OCI-LY7 (cell line): ENCODE data around the gene IPO11. TPM values are rescaled to one million over a fixed set of nuclear protein-coding genes. Genes with fewer than 3 reads are reported as not detected.

Experiments
- BruUV-seq: library from RNA; stranded (reverse); fragments of 400-500 nt; replicated peaks from 2 replicates; lab custom pipeline; 2021; lab: Mats Ljungman, UMichigan
- CTCF ChIA-PET: fragments of 300-600 bp; sonication (Branson Sonifier 250); formaldehyde crosslinking; loops from one replicate; lab custom pipeline; 2022; ENCODE audit warnings: antibody characterized with exemption; ENCODE audit not compliant: unreplicated experiment; lab: Charles Lee
- POLR2A ChIA-PET: fragments of 300-600 bp; sonication (Branson Sonifier 250); formaldehyde crosslinking; loops from one replicate; lab custom pipeline; 2022; ENCODE audit warnings: antibody characterized with exemption; lab: Charles Lee
- DNase-seq: peaks from one replicate; pipeline ENCODE4 v3.0.0-alpha.2; 2015; ENCODE audit warnings: low spot score
- H2AFZ ChIP-seq: fragments of 200-600 bp; sonication (generic), shearing (Covaris generic); 2 replicates; pipeline ENCODE4 v1.6.1; 2014; ENCODE audit warnings: mild to moderate bottlenecking, antibody characterized with exemption, low read length, moderate library complexity
- H3K27ac ChIP-seq: fragments of 200-600 bp; sonication (generic); 2 replicates; pipeline ENCODE4 v1.5.1; 2014; ENCODE audit warnings: mixed run types, low read depth, mild to moderate bottlenecking, moderate library complexity, low read length, inconsistent platforms; ENCODE audit not compliant: poor library complexity, severe bottlenecking
- H3K36me3 ChIP-seq: fragments of 200-600 bp; sonication (generic); 2 replicates; pipeline ENCODE4 v1.6.1; 2014; ENCODE audit warnings: mild to moderate bottlenecking, antibody characterized with exemption, low read length, moderate library complexity, mixed read lengths; ENCODE audit not compliant: insufficient read depth
- H3K4me1 ChIP-seq: fragments of 200-600 bp; sonication (generic); 2 replicates; pipeline ENCODE4 v1.5.1; 2014; ENCODE audit warnings: mild to moderate bottlenecking, low read length; ENCODE audit not compliant: insufficient read depth, poor library complexity, severe bottlenecking
- H3K4me2 ChIP-seq: fragments of 200-600 bp; sonication (generic); 2 replicates; pipeline ENCODE4 v1.6.1; 2014; ENCODE audit warnings: mild to moderate bottlenecking, low read length
- H3K4me3 ChIP-seq: fragments of 200-600 bp; sonication (generic); 2 replicates; pipeline ENCODE4 v1.5.1; 2014; ENCODE audit warnings: mild to moderate bottlenecking, low read depth, low read length; ENCODE audit not compliant: poor library complexity, severe bottlenecking
- H3K79me2 ChIP-seq: fragments of 200-600 bp; sonication (generic); 2 replicates; pipeline ENCODE4 v1.6.1; 2016; ENCODE audit warnings: low read depth, mild to moderate bottlenecking, low read length, moderate library complexity, mixed read lengths; ENCODE audit not compliant: insufficient read depth
- H3K9me2 ChIP-seq: fragments of 200-600 bp; sonication (generic); 2 replicates; pipeline ENCODE4 v1.6.1; 2016; ENCODE audit warnings: mild to moderate bottlenecking, low read length, mixed read lengths; ENCODE audit not compliant: insufficient read depth
- H3K9me3 ChIP-seq: fragments of 200-600 bp; sonication (generic); 2 replicates; pipeline ENCODE4 v1.6.1; 2014; ENCODE audit warnings: mild to moderate bottlenecking, mixed run types, low read length, mixed read lengths
- H4K20me1 ChIP-seq: fragments of 200-600 bp; sonication (generic); 2 replicates; pipeline ENCODE4 v1.6.1; 2014; ENCODE audit warnings: mild to moderate bottlenecking, antibody characterized with exemption, low read length, moderate library complexity, mixed read lengths; ENCODE audit not compliant: insufficient read depth
- EZH2phosphoT487 ChIP-seq: fragments of 200-600 bp; sonication (generic); IDR thresholded peaks from 2 replicates; pipeline ENCODE4 v1.6.1; 2018; ENCODE audit warnings: low read depth, borderline replicate concordance, mild to moderate bottlenecking, mixed run types, antibody characterized with exemption, low read length, moderate library complexity, mixed read lengths
- intact Hi-C: fragments of 100-400 bp; cut with micrococcal nuclease; formaldehyde crosslinking; loops from one replicate; pipeline ENCODE4 v1.10.0; 2022; ENCODE audit not compliant: unreplicated experiment
- total RNA-seq, 2 experiments: library from RNA; depleted of rRNA in 1 of 2; stranded (reverse); fragments of >200 nt in 1 of 2; shearing (Covaris generic) in 1 of 2; gene quantifications; 2 replicates each; pipeline ENCODE4 v1.2.3, GENCODE V29; 2014 to 2022
- TF ChIP-seq, protein P1 (sequence below): fragments of 200-600 bp; sonication (generic); conservative IDR thresholded peaks from 2 replicates; pipeline ENCODE4 v1.5.1; 2014; ENCODE audit warnings: mild to moderate bottlenecking, antibody characterized with exemption, low read length, moderate library complexity, mixed read lengths

Gene IPO11
- total RNA-seq, 2 experiments from 2014 or later: 26.1 to 59.9 TPM

DNA sequence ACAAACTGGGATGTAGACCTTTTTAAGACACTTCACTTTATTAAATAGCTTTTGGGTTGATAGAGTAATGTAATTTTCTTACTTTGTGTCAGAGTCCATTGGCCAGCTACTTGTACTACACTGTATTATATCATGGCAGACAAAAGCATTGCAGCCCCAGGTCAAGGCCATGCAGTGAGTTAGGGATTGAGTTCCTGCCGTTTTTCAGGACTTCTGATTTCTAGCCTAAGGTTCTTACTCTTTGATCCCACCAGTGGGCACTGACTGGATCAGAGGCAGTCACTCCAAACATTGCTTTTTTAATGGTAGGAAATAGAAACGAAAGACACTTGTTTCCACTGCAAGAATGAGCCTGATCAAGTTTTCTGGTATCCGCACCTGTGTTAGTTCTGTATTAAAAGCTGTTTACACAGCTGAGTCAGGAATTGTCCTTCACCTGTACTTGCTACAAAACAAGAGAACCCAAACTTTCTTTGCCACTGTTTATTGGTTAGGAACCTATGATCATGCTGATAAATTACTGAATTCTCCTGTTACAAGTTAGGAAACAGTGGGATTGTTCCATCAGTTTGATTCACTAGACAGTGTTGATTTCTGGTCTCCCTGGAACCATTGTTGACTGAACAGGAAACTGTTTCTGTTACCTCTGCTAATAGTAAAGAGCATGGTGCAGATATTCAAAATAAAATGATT lies 188.1 kb downstream of the IPO11 start:
- CTCF ChIA-PET: no interaction called here

DNA sequence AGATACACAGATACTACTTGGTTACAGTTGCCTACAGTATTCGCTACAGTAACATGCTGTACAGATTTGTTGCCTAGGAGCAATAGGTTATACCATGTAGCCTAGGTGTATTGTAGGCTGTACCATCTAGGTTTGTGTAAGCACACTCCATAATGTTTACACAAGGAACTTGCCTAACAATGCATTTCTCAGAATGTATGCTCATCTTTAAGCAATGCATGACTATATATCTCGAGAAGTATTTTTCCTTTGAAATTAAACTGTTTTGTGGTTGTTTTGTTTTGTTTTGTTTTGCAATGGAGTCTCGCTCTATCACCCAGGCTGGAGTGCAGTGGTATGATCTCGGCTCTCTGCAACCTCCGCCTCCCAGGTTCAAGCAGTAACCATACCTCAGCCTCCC lies 191.4 kb downstream of the IPO11 start:
- POLR2A ChIA-PET: interaction anchor here (0.7 kb wide), 1 partner anchor 17 kb away, joined by 4 read pairs; no protein-coding TSS in a partner anchor
- DNase-seq: no peak
- no peaks in the 10 kb centered on the region for H3K4me1 ChIP-seq
- no peaks in the 10 kb centered on the region for H3K9me3 ChIP-seq
- H3K9me2 ChIP-seq: no peaks in the 10 kb centered on the region
- H3K27ac ChIP-seq: no peak overlapping the region
- intact Hi-C loops: no loop called here
- BruUV-seq: no TSS peak
- H4K20me1 ChIP-seq: no peaks in the 10 kb centered on the region
- no peak overlapping the region for H2AFZ ChIP-seq
- TF ChIP-seq EZH2phosphoT487: no peak
- TF ChIP-seq, protein P1, sequence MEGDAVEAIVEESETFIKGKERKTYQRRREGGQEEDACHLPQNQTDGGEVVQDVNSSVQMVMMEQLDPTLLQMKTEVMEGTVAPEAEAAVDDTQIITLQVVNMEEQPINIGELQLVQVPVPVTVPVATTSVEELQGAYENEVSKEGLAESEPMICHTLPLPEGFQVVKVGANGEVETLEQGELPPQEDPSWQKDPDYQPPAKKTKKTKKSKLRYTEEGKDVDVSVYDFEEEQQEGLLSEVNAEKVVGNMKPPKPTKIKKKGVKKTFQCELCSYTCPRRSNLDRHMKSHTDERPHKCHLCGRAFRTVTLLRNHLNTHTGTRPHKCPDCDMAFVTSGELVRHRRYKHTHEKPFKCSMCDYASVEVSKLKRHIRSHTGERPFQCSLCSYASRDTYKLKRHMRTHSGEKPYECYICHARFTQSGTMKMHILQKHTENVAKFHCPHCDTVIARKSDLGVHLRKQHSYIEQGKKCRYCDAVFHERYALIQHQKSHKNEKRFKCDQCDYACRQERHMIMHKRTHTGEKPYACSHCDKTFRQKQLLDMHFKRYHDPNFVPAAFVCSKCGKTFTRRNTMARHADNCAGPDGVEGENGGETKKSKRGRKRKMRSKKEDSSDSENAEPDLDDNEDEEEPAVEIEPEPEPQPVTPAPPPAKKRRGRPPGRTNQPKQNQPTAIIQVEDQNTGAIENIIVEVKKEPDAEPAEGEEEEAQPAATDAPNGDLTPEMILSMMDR: no peak
- H3K79me2 ChIP-seq: no peaks in the 10 kb centered on the region
- H3K36me3 ChIP-seq: peaks cover 31% of the 10 kb centered on the region
- no peak overlapping the region for H3K4me3 ChIP-seq
- H3K4me2 ChIP-seq: no peak overlapping the region
- CTCF ChIA-PET: no interaction called here

More for the DNA sequence above, 188.1 kb downstream of the IPO11 start:
- H3K9me3 ChIP-seq: no peaks in the 10 kb centered on the region
- no peak overlapping the region for H3K4me2 ChIP-seq
- no peaks in the 10 kb centered on the region for H4K20me1 ChIP-seq
- H2AFZ ChIP-seq: no peak overlapping the region
- POLR2A ChIA-PET: no interaction called here
- no peaks in the 10 kb centered on the region for H3K9me2 ChIP-seq
- intact Hi-C loops: no loop called here
- TF ChIP-seq, protein P1: no peak
- no peak for TF ChIP-seq EZH2phosphoT487
- no peak for DNase-seq
- H3K36me3 ChIP-seq: peaks cover 24% of the 10 kb centered on the region
- H3K79me2 ChIP-seq: no peaks in the 10 kb centered on the region
- no peak overlapping the region for H3K27ac ChIP-seq
- no TSS peak for BruUV-seq
- no peaks in the 10 kb centered on the region for H3K4me1 ChIP-seq
- no peak overlapping the region for H3K4me3 ChIP-seq

DNA sequence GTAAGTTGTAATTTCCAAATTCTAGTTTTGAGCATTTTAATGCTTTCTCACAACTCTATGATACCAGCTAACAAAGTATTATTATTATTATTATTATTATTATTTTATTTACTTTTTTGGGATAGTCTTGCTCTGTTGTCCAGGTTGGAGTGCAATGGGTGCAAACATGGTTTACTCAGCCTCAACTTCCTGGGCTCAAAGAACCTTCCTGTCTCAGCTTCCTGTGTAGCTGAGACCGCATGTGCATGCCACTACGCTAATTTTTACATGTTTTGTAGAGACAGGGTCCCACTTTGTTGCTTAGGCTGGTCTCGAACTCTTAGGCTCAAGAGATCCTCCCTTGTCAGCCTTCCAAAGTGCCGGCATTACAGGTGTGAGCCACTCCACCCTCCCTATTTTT lies 193.1 kb downstream of the IPO11 start:
- no peaks in the 10 kb centered on the region for H3K79me2 ChIP-seq
- no peak overlapping the region for H2AFZ ChIP-seq
- no peak for DNase-seq
- intact Hi-C loops: no loop called here
- H3K27ac ChIP-seq: no peak overlapping the region
- no peaks in the 10 kb centered on the region for H3K9me2 ChIP-seq
- TF ChIP-seq, protein P1: no peak
- TF ChIP-seq EZH2phosphoT487: no peak
- H3K4me2 ChIP-seq: no peak overlapping the region
- H3K36me3 ChIP-seq: peaks cover 46% of the 10 kb centered on the region
- H3K4me3 ChIP-seq: no peak overlapping the region
- H4K20me1 ChIP-seq: no peaks in the 10 kb centered on the region
- no TSS peak for BruUV-seq
- H3K4me1 ChIP-seq: no peaks in the 10 kb centered on the region
- ChIA-PET CTCF (no interaction called here), POLR2A (interaction anchor here (0.6 to 0.8 kb wide), 2 partner anchors 9 to 67 kb away, joined by 3 to 6 read pairs; no protein-coding TSS in a partner anchor)
- H3K9me3 ChIP-seq: no peaks in the 10 kb centered on the region
